ENCODE results near the gene ANKRD24. TPM values are rescaled to one million over a fixed set of nuclear protein-coding genes. Genes with fewer than 3 reads are reported as not detected.

ANKRD24 gene
- polyA plus RNA-seq, 1 of the 3 experiments (the other 2 are of a cell fraction), result 0.87 TPM

DNA sequence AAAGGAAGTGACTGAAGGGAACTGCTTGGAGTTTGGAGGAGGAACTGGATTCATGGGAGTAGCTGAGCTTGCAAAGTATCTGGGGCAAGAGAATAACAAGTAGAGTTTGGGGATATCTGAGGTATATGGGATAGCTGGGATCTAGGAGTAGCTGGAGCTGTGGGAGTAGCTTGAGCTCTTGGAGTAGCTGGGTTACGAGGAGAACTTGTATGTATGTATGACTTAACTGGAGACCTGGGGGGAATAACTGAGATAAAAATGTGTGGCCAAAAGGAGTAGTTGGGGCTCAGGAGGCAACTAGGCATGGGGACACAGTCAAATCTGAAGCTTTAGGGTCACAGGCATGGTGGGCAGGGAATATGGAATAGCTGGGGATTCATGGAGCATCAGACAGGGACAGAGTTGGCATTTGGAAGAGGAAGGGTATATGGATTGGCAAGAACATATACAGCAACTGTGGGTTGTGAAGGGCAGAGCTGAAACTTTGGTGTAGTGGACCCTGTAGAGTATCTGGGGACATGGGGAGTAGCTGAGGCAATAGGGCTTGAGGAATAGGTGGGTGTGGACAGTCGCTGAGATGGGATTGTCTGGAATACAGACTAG lies 18.6 kb downstream of the ANKRD24 start (continued):
- TF ChIP-seq RCOR1 (IDR thresholded peaks at IDR 0.05; ENCODE audit: low read length) (no peak), FOXM1 (IDR thresholded peaks at IDR 0.05; ENCODE audit: low read depth) (no peak)
- TF ChIP-seq, protein P1, sequence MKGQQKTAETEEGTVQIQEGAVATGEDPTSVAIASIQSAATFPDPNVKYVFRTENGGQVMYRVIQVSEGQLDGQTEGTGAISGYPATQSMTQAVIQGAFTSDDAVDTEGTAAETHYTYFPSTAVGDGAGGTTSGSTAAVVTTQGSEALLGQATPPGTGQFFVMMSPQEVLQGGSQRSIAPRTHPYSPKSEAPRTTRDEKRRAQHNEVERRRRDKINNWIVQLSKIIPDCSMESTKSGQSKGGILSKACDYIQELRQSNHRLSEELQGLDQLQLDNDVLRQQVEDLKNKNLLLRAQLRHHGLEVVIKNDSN (IDR thresholded peaks at IDR 0.05; ENCODE audit: borderline replicate concordance, low read depth), result no peak

DNA sequence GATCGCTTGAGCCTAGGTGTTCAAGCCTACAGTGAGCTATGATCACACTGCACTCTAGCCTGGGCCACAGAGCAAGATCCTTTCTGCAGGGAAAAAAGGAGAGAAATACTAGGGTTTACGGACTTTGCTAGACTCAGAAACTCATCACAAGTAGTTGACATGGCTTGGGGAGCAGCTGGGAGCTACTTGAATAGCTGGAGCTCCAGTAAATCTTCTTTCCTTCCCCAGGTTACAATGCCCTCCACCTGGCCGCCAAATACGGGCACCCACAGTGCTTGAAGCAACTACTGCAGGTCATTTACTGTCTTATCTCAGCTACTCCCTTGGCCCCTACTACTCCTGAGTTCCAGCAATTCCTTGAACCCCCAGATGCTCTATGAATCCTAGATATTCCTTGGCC lies 19.3 kb downstream of the ANKRD24 start:
- ChIA-PET CTCF (interaction anchor here (0.9 to 4.9 kb wide), 8 partner anchors 9 to 216 kb away, joined by 3 to 35 read pairs (median 4); partner anchors contain the start of gene EEF2), POLR2A (no interaction called here)
- peaks cover 56% of the 10 kb centered on the region for H3K27me3 ChIP-seq (ENCODE audit: insufficient read depth)
- H3K4me1 ChIP-seq (ENCODE audit: control insufficient read depth in 1 of 2, insufficient read depth in 2 of 2, low read depth in 1 of 2, low read length in 1 of 2), result no peaks in the 10 kb centered on the region
- no peaks in the 10 kb centered on the region for H3K36me3 ChIP-seq (replicated peaks in 1 of 2; ENCODE audit: control insufficient read depth in 1 of 2, insufficient read depth in 2 of 2, low read length in 1 of 2)
- H3K9me3 ChIP-seq, result no peaks in the 10 kb centered on the region
- H3K27ac ChIP-seq (ENCODE audit: low read depth in 2 of 2, low read length in 1 of 2), result no peak overlapping the region
- H3K4me3 ChIP-seq (ENCODE audit: low read depth in 2 of 2, low read length in 1 of 2), result no peak overlapping the region
- no peak for DNase-seq
- TF ChIP-seq, protein P2, sequence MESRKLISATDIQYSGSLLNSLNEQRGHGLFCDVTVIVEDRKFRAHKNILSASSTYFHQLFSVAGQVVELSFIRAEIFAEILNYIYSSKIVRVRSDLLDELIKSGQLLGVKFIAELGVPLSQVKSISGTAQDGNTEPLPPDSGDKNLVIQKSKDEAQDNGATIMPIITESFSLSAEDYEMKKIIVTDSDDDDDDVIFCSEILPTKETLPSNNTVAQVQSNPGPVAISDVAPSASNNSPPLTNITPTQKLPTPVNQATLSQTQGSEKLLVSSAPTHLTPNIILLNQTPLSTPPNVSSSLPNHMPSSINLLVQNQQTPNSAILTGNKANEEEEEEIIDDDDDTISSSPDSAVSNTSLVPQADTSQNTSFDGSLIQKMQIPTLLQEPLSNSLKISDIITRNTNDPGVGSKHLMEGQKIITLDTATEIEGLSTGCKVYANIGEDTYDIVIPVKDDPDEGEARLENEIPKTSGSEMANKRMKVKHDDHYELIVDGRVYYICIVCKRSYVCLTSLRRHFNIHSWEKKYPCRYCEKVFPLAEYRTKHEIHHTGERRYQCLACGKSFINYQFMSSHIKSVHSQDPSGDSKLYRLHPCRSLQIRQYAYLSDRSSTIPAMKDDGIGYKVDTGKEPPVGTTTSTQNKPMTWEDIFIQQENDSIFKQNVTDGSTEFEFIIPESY (IDR thresholded peaks at IDR 0.05; ENCODE audit: borderline replicate concordance, low read depth), result no peak
- TF ChIP-seq FOXJ3 (CRISPR knock-in tag; IDR thresholded peaks at IDR 0.05) (no peak), GABPA (IDR thresholded peaks at IDR 0.05; ENCODE audit: low read depth) (no peak), SIN3A (IDR thresholded peaks at IDR 0.05; ENCODE audit: borderline replicate concordance, low read depth, low read length) (no peak), RXRA (IDR thresholded peaks at IDR 0.05; ENCODE audit: borderline replicate concordance, low read depth) (no peak), ELF1 (IDR thresholded peaks at IDR 0.05) (no peak), YY1 (IDR thresholded peaks at IDR 0.05; ENCODE audit: low read depth) (no peak), POLR2AphosphoS5 (IDR thresholded peaks at IDR 0.05; ENCODE audit: low read depth, low read length) (no peak), TEAD4 (IDR thresholded peaks at IDR 0.05; ENCODE audit: borderline replicate concordance, insufficient read depth) (no peak), RCOR1 (IDR thresholded peaks at IDR 0.05; ENCODE audit: low read length) (no peak), TCF12 (IDR thresholded peaks at IDR 0.05) (no peak), JUND (IDR thresholded peaks at IDR 0.05) (no peak)
- TF ChIP-seq, protein P3, sequence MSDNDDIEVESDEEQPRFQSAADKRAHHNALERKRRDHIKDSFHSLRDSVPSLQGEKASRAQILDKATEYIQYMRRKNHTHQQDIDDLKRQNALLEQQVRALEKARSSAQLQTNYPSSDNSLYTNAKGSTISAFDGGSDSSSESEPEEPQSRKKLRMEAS (IDR thresholded peaks at IDR 0.05; ENCODE audit: low read depth), result no peak
- TF ChIP-seq, protein P4, sequence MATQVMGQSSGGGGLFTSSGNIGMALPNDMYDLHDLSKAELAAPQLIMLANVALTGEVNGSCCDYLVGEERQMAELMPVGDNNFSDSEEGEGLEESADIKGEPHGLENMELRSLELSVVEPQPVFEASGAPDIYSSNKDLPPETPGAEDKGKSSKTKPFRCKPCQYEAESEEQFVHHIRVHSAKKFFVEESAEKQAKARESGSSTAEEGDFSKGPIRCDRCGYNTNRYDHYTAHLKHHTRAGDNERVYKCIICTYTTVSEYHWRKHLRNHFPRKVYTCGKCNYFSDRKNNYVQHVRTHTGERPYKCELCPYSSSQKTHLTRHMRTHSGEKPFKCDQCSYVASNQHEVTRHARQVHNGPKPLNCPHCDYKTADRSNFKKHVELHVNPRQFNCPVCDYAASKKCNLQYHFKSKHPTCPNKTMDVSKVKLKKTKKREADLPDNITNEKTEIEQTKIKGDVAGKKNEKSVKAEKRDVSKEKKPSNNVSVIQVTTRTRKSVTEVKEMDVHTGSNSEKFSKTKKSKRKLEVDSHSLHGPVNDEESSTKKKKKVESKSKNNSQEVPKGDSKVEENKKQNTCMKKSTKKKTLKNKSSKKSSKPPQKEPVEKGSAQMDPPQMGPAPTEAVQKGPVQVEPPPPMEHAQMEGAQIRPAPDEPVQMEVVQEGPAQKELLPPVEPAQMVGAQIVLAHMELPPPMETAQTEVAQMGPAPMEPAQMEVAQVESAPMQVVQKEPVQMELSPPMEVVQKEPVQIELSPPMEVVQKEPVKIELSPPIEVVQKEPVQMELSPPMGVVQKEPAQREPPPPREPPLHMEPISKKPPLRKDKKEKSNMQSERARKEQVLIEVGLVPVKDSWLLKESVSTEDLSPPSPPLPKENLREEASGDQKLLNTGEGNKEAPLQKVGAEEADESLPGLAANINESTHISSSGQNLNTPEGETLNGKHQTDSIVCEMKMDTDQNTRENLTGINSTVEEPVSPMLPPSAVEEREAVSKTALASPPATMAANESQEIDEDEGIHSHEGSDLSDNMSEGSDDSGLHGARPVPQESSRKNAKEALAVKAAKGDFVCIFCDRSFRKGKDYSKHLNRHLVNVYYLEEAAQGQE (IDR thresholded peaks at IDR 0.05; ENCODE audit: low read depth, low read length), result no peak
- 69% methylated on average over 4 of the region's 4 CpGs for WGBS (ENCODE audit: low lambda C conversion rate)
- H3K9ac ChIP-seq, result no peak overlapping the region
- H2AFZ ChIP-seq (ENCODE audit: low read depth), result no peak overlapping the region
- no peaks in the 10 kb centered on the region for H3K9me2 ChIP-seq
- no peaks in the 10 kb centered on the region for H3K79me2 ChIP-seq (ENCODE audit: insufficient read depth)
- no peak overlapping the region for H3K4me2 ChIP-seq
- no peaks in the 10 kb centered on the region for H4K20me1 ChIP-seq (ENCODE audit: insufficient read depth)
- peaks cover 2% of the 10 kb centered on the region for H3F3A ChIP-seq (replicated peaks; ENCODE audit: insufficient read depth)

All from SK-N-SH (cell line).